HL-60 (cell line): ENCODE measurements around the gene BEND3.

Experiments used
- DNase-seq, 2 experiments: peaks; one replicate each; pipeline ENCODE4 v3.0.0-alpha.2; 2010 to 2020; ENCODE audit warnings: low read depth in 1 of 2, low spot score in 1 of 2
- H3K27ac ChIP-seq: fragments of 250-450 bp; sonication (Bioruptor Pico); replicated peaks from 2 replicates; pipeline ENCODE4 v1.5.1; 2020; ENCODE audit warnings: mild to moderate bottlenecking, moderate library complexity
- H3K27me3 ChIP-seq: fragments of 250-450 bp; sonication (Bioruptor Pico); 2 replicates; pipeline ENCODE4 v1.5.1; 2021; ENCODE audit warnings: mild to moderate bottlenecking, moderate library complexity; ENCODE audit not compliant: insufficient read depth, poor library complexity, severe bottlenecking
- H3K4me3 ChIP-seq: replicated peaks from 2 replicates; pipeline ENCODE4 v1.5.1; 2011; ENCODE audit warnings: mild to moderate bottlenecking, control low read depth, low read length; ENCODE audit not compliant: insufficient read depth
- CTCF ChIP-seq: IDR thresholded peaks from one replicate; pipeline ENCODE4 v1.5.1; 2011; ENCODE audit warnings: low read length, control low read depth, inconsistent platforms; ENCODE audit not compliant: insufficient read depth
- GABPA ChIP-seq: IDR thresholded peaks from 2 replicates; pipeline ENCODE4 v1.6.1; 2012; ENCODE audit warnings: low read depth
- POLR2AphosphoS5 ChIP-seq: IDR thresholded peaks from 2 replicates; pipeline ENCODE4 v1.6.1; 2012; ENCODE audit warnings: low read depth
- REST ChIP-seq: IDR thresholded peaks from 2 replicates; pipeline ENCODE4 v1.6.1; 2012; ENCODE audit warnings: low read depth; ENCODE audit not compliant: insufficient replicate concordance
- SPI1 ChIP-seq: IDR thresholded peaks from 2 replicates; pipeline ENCODE4 v1.6.1; 2012; ENCODE audit warnings: low read depth, mild to moderate bottlenecking, borderline replicate concordance

The BEND3 gene

GRCh38 chr6:107121964-107122495 lies 6.7 kb upstream of the BEND3 start:
- Histone ChIP-seq H3K27ac (no peak overlapping the region), H3K4me3 (no peak overlapping the region), H3K27me3 (no peaks in the 10 kb centered on the region)
- no peak for TF ChIP-seq REST
- no peak for TF ChIP-seq SPI1
- TF ChIP-seq POLR2AphosphoS5 = no peak
- no peak for TF ChIP-seq CTCF
- no peak for TF ChIP-seq GABPA
- DNase-seq = no peak

- Histone ChIP-seq H3K4me3 (no peak overlapping the region), H3K27ac (no peak overlapping the region), H3K27me3 (no peaks in the 10 kb centered on the region)
- TF ChIP-seq REST = no peak
- TF ChIP-seq POLR2AphosphoS5 = no peak
- no peak for TF ChIP-seq GABPA
- TF ChIP-seq SPI1 = no peak
- TF ChIP-seq CTCF = no peak
- DNase-seq = no peak
Measured at GRCh38 chr6:107121266-107121665, 6.0 kb upstream of the BEND3 start.

- DNase-seq = no peak
- Histone ChIP-seq H3K27me3 (no peaks in the 10 kb centered on the region), H3K4me3 (no peak overlapping the region), H3K27ac (no peak overlapping the region)
- TF ChIP-seq REST (no peak), POLR2AphosphoS5 (no peak), GABPA (no peak), SPI1 (no peak), CTCF (no peak)
Measured at GRCh38 chr6:107120404-107120803, 5.1 kb upstream of the BEND3 start.
